Stomach (tissue), 9 donors: Measurements from ENCODE around the gene MCC. TPM values are rescaled to one million over a fixed set of nuclear protein-coding genes. Genes with fewer than 3 reads are reported as not detected.

Source experiments
- DNase-seq, 2 donors: peaks; one replicate each; pipeline versions ENCODE4 v3.0.0 to v3.0.0-alpha.2; 2013 to 2019
- H3K27ac ChIP-seq, 5 donors: fragments of 200-600 bp in 4 of 5; sonication (generic) in 4 of 5; one replicate each; pipeline ENCODE4 v1.5.1; 2013 to 2019; ENCODE audit warnings: mild to moderate bottlenecking in 1 of 5, moderate library complexity in 1 of 5
- H3K27me3 ChIP-seq, 3 donors: fragments of 200-600 bp; sonication (generic); one replicate each; pipeline ENCODE4 v1.5.1; 2017 to 2019; ENCODE audit warnings: mixed run types in 1 of 3
- H3K36me3 ChIP-seq, 4 donors: fragments of 200-600 bp; sonication (generic); 1 replicate in 3 of 4; 2 replicates in 1 of 4; pipeline ENCODE4 v1.5.1; 2016 to 2019
- H3K4me1 ChIP-seq, 4 donors: fragments of 200-600 bp; sonication (generic); one replicate each; pipeline ENCODE4 v1.5.1; 2016 to 2019
- H3K4me3 ChIP-seq, 4 donors: fragments of 200-600 bp; sonication (generic) in 3 of 4; one replicate each; pipeline ENCODE4 v1.5.1; 2016 to 2019; ENCODE audit warnings: mild to moderate bottlenecking in 1 of 4
- H3K9me3 ChIP-seq, 4 donors: fragments of 200-600 bp; sonication (generic); one replicate each; pipeline ENCODE4 v1.5.1; 2016 to 2019
- EP300 ChIP-seq: sonication (generic); formaldehyde crosslinking; IDR thresholded peaks from one replicate; pipeline ENCODE4 v1.6.1; 2017; ENCODE audit warnings: antibody characterized with exemption
- POLR2A ChIP-seq, 4 donors: fragments of 450-650 bp; IDR thresholded peaks; one replicate each; pipeline ENCODE4 v1.6.1; 2016; ENCODE audit warnings: antibody characterized with exemption in 4 of 4, control low read depth in 2 of 4, mild to moderate bottlenecking in 1 of 4, moderate library complexity in 1 of 4
- POLR2AphosphoS5 ChIP-seq, 3 donors: sonication (generic); formaldehyde crosslinking; IDR thresholded peaks; one replicate each; pipeline ENCODE4 v1.6.1; 2016; ENCODE audit warnings: antibody characterized with exemption in 3 of 3
- WGBS, 5 donors: extraction: QIAGEN DNeasy Blood & Tissue Kit in 3 of 5; methylation state at CpG; one replicate each; pipeline versions ENCODE4 v1.1.5 to v1.1.7; 2013 to 2018; 5-methylcytosine and 5-hydroxymethylcytosine counted together
- intact Hi-C: fragments of 100-400 bp; cut with DNase I; formaldehyde crosslinking; loops from one replicate; pipeline ENCODE4 v1.15.1; 2023; ENCODE audit warnings: low total_unique reads
- polyA plus RNA-seq, 3 donors: library from polyadenylated mRNA; stranded (reverse); fragments of 200-250 nt; gene quantifications; one replicate each; pipeline ENCODE4 v1.2.3, GENCODE V29; 2013
- total RNA-seq, 5 donors: library from RNA; depleted of rRNA; stranded (reverse); fragments of >200 nt; gene quantifications; one replicate each; pipeline versions ENCODE4 v1.1.0 to v1.2.3, GENCODE V29; 2014 to 2016
- TF ChIP-seq, protein P1 (sequence below), 7 experiments: fragments of 450-650 bp in 4 of 7; fragments of 200-600 bp in 3 of 7; sonication (generic) in 3 of 7; IDR thresholded peaks; one replicate each; pipeline ENCODE4 v1.5.1; 2016 to 2019; ENCODE audit warnings: antibody characterized with exemption in 7 of 7, control low read depth in 2 of 7, mild to moderate bottlenecking in 1 of 7
- donor health status: healthy with polysubstance abuse.
- donor health status: Bipolar disorder and iron deficiency.
- donor health status: healthy.

The MCC gene
- total and polyA plus RNA-seq, 8 donors = 3.8 to 35.1 (median 8.9) TPM

DNA sequence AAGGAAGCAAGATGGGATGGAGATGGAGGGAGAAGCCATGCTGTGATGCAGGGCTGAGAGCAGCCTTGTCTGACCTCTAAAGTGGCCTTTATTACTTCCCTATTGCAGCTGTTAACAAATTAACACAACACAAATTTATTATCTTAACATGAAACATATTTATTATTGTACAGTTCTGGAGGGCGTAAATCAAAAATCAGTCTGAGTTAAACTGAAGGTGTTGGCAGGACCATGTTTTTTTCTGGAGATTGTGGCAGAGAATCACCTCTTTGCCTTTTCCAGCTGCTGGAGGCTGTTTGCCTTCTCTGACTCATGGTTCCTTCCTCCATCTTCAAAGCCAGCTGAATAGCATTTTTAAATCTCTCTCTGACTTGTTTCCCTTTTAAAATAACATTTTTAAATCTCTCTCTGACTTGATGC is 7.2 kb upstream of the MCC start:
- Histone ChIP-seq H3K27me3 (peaks cover 0 to 12% (median 0%) of the 10 kb centered on the region in 3 donors), H3K27ac (no peak overlapping the region), H3K4me1 (no peaks in the 10 kb centered on the region), H3K4me3 (no peak overlapping the region), H3K9me3 (peaks cover 0 to 12% (median 10%) of the 10 kb centered on the region in 4 donors), H3K36me3 (no peaks in the 10 kb centered on the region)
- intact Hi-C loops = no loop called here
- no peak for DNase-seq
- WGBS, 5 donors = 64 to 86% (median 77%) methylated on average over 1 of the region's 1 CpG
- no peak for TF ChIP-seq POLR2A (IDR thresholded peaks at IDR 0.05)
- no peak for TF ChIP-seq POLR2AphosphoS5 (IDR thresholded peaks at IDR 0.05)
- TF ChIP-seq, protein P1, sequence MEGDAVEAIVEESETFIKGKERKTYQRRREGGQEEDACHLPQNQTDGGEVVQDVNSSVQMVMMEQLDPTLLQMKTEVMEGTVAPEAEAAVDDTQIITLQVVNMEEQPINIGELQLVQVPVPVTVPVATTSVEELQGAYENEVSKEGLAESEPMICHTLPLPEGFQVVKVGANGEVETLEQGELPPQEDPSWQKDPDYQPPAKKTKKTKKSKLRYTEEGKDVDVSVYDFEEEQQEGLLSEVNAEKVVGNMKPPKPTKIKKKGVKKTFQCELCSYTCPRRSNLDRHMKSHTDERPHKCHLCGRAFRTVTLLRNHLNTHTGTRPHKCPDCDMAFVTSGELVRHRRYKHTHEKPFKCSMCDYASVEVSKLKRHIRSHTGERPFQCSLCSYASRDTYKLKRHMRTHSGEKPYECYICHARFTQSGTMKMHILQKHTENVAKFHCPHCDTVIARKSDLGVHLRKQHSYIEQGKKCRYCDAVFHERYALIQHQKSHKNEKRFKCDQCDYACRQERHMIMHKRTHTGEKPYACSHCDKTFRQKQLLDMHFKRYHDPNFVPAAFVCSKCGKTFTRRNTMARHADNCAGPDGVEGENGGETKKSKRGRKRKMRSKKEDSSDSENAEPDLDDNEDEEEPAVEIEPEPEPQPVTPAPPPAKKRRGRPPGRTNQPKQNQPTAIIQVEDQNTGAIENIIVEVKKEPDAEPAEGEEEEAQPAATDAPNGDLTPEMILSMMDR (IDR thresholded peaks at IDR 0.05) = no peak
- no peak for TF ChIP-seq EP300

DNA sequence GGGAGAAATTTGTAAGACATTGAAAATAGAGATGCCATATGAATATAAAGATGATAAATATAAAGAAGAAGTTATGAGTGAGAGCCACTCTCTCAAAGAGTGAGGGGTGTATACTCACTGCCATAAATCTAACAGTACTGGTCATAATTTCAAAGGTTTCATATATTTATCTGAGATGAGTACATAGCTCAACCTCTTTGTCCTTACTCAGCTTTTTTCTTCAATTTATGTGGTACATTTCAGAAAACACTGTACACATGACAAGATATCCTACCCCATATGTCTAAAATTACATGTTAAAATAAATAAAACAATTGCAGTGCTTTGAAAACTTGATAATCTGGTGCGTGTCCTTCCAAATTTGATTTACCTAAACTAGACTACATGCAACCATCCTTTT is 5.2 kb upstream of the MCC start:
- 86 to 94% (median 91%) methylated on average over 1 of the region's 1 CpG for WGBS, 5 donors
- TF ChIP-seq EP300 (no peak), POLR2A (IDR thresholded peaks at IDR 0.05) (no peak), POLR2AphosphoS5 (IDR thresholded peaks at IDR 0.05) (no peak)
- TF ChIP-seq, protein P1 (IDR thresholded peaks at IDR 0.05) = no peak
- DNase-seq = no peak
- peaks cover 0 to 22% (median 15%) of the 10 kb centered on the region in 4 donors for H3K9me3 ChIP-seq
- H3K27me3 ChIP-seq = peaks cover 0 to 32% (median 7%) of the 10 kb centered on the region in 3 donors
- intact Hi-C loops = no loop called here
- H3K27ac ChIP-seq = no peak overlapping the region
- no peak overlapping the region for H3K4me3 ChIP-seq
- H3K36me3 ChIP-seq = no peaks in the 10 kb centered on the region
- peaks cover 6 to 12% (median 9%) of the 10 kb centered on the region in 4 donors for H3K4me1 ChIP-seq

DNA sequence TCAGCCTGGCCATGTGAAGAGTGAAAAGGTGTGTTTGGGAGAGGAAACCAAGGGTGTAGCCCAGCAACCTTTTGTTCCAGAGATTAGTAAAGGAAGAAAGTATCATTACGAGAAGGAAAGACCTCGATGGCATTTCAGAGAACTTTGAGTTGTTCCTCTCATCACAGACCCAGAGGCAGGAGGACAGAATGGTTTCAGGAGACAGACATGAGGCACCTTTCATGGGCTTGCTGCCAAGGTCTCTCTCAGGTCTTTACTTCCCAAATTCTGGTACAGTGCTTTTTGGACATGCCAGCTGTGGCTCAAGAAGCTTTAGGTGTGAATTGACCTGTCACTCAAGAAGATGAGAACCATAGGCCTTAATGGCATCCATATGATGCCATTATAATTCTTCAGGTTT is 2.8 kb upstream of the MCC start:
- H3K27ac ChIP-seq = no peak overlapping the region
- no peaks in the 10 kb centered on the region for H3K36me3 ChIP-seq
- H3K27me3 ChIP-seq = peaks cover 2 to 54% (median 29%) of the 10 kb centered on the region in 3 donors
- intact Hi-C loops = no loop called here
- peaks cover 16 to 25% (median 22%) of the 10 kb centered on the region in 4 donors for H3K4me1 ChIP-seq
- no peak overlapping the region for H3K4me3 ChIP-seq
- 84 to 92% (median 88%) methylated on average over 2 of the region's 2 CpGs for WGBS, 5 donors
- H3K9me3 ChIP-seq = peaks cover 0 to 22% (median 15%) of the 10 kb centered on the region in 4 donors
- TF ChIP-seq POLR2A (IDR thresholded peaks at IDR 0.05) (no peak), POLR2AphosphoS5 (IDR thresholded peaks at IDR 0.05) (no peak), EP300 (no peak)
- TF ChIP-seq, protein P1 (IDR thresholded peaks at IDR 0.05) = no peak
- DNase-seq = no peak

DNA sequence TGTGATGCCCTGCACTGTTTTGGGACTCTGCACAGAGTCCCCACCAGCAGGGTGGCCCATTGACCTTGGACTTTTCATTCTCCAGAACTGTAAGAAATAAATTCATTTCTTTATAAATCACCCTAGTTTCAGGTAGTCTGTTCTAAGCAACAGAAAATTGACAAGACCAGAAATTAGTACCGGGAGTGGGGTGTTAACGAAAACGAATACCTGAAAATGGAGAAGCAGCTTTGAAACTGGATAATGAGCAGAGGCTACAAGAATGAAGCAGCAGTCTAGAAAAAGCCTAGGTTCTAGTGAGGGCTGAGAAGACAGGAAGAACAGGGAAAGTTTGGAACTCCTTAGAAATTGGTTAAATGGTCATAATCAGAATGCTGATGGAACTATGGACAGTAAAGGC is 2.1 kb upstream of the MCC start:
- peaks cover 2 to 61% (median 32%) of the 10 kb centered on the region in 3 donors for H3K27me3 ChIP-seq
- peaks cover 16 to 25% (median 22%) of the 10 kb centered on the region in 4 donors for H3K4me1 ChIP-seq
- peaks cover 0 to 22% (median 15%) of the 10 kb centered on the region in 4 donors for H3K9me3 ChIP-seq
- no peak overlapping the region for H3K4me3 ChIP-seq
- no peak for DNase-seq
- WGBS, 5 donors = 96 to 100% (median 98%) methylated on average over 3 of the region's 3 CpGs
- no peak overlapping the region for H3K27ac ChIP-seq
- no peaks in the 10 kb centered on the region for H3K36me3 ChIP-seq
- TF ChIP-seq POLR2AphosphoS5 (IDR thresholded peaks at IDR 0.05) (no peak), EP300 (no peak), POLR2A (IDR thresholded peaks at IDR 0.05) (no peak)
- TF ChIP-seq, protein P1 (IDR thresholded peaks at IDR 0.05) = no peak
- intact Hi-C loops = no loop called here
